HG03159 (cell line): ENCODE data around the gene FAM210A.

ENCODE experiments used
- ATAC-seq: cut with Tn5 transposase; IDR thresholded peaks from one replicate; pipeline ENCODE4 v1.9.1; 2021; ENCODE audit warnings: mild to moderate bottlenecking, moderate library complexity; ENCODE audit not compliant: unreplicated experiment

The FAM210A gene

GRCh38 chr18:13649397-13650390 is 76.7 kb downstream of the FAM210A start:
- ATAC-seq = no peak

- ATAC-seq = no peak
Observed at GRCh38 chr18:13647761-13648160, 78.6 kb downstream of the FAM210A start.

GRCh38 chr18:13646633-13647032 is 79.7 kb downstream of the FAM210A start:
- no peak for ATAC-seq

- no peak for ATAC-seq
Observed at GRCh38 chr18:13645093-13645492, 81.3 kb downstream of the FAM210A start.

- no peak for ATAC-seq
Observed at GRCh38 chr18:13643261-13643751, 83.1 kb downstream of the FAM210A start.

GRCh38 chr18:13642440-13642827 is 83.9 kb downstream of the FAM210A start:
- ATAC-seq = no peak

- no peak for ATAC-seq
Observed at GRCh38 chr18:13641551-13642439, 84.6 kb downstream of the FAM210A start.

GRCh38 chr18:13640266-13640860 is 86.0 kb downstream of the FAM210A start:
- no peak for ATAC-seq

- ATAC-seq = no peak
Observed at GRCh38 chr18:13638719-13639595, 87.4 kb downstream of the FAM210A start.

GRCh38 chr18:13635046-13635445 is 91.3 kb downstream of the FAM210A start:
- ATAC-seq = no peak

GRCh38 chr18:13633700-13634099 is 92.7 kb downstream of the FAM210A start:
- ATAC-seq = no peak

GRCh38 chr18:13630716-13631268 is 95.6 kb downstream of the FAM210A start:
- no peak for ATAC-seq

- no peak for ATAC-seq
Observed at GRCh38 chr18:13629841-13630715, 96.3 kb downstream of the FAM210A start.

- ATAC-seq = no peak
Observed at GRCh38 chr18:13628211-13628610, 98.1 kb downstream of the FAM210A start.

- no peak for ATAC-seq
Observed at GRCh38 chr18:13627639-13628038, 98.7 kb downstream of the FAM210A start.

- ATAC-seq = no peak
Observed at GRCh38 chr18:13626544-13626908, 99.8 kb downstream of the FAM210A start.

- ATAC-seq = no peak
Observed at GRCh38 chr18:13625843-13626543, 100.4 kb downstream of the FAM210A start.

GRCh38 chr18:13625355-13625754 is 101.0 kb downstream of the FAM210A start:
- ATAC-seq = no peak
